Activated T-cell treated with anti-CD3 and anti-CD28 coated beads, Interleukin-2, amount 50 U/mL, for 24 hours (primary cell): ENCODE data around the gene SLC16A1.
A peak's percentile ranks its signal among the peaks of the same experiment; 100 is the strongest.

ENCODE experiments used
- DNase-seq: peaks from one replicate; pipeline ENCODE4 v3.0.0-alpha.2; 2020
- H3K27ac Mint-ChIP-seq: 2 replicates; pipeline ENCODE4 v1.8.0; 2020; ENCODE audit warnings: mild to moderate bottlenecking, mixed read lengths
- H3K27me3 Mint-ChIP-seq: 2 replicates; pipeline ENCODE4 v1.8.0; 2020; ENCODE audit warnings: mixed read lengths
- H3K36me3 Mint-ChIP-seq: 2 replicates; pipeline ENCODE4 v1.8.0; 2020; ENCODE audit warnings: low read depth, mixed read lengths
- H3K4me1 Mint-ChIP-seq: 2 replicates; pipeline ENCODE4 v1.8.0; 2020; ENCODE audit warnings: low read depth, mixed read lengths
- H3K4me3 Mint-ChIP-seq: 2 replicates; pipeline ENCODE4 v1.8.0; 2020; ENCODE audit warnings: mild to moderate bottlenecking, moderate library complexity, mixed read lengths
- H3K9me3 Mint-ChIP-seq: 2 replicates; pipeline ENCODE4 v1.8.0; 2020; ENCODE audit warnings: mixed read lengths

The SLC16A1 gene

GRCh38 chr1:112954945-112955772 lies 837 bp downstream of the SLC16A1 start:
- H3K36me3 Mint-ChIP-seq: peaks cover 85% of the 10 kb centered on the region
- peak; percentile 78 for DNase-seq
- H3K9me3 Mint-ChIP-seq: no peaks in the 10 kb centered on the region
- no peaks in the 10 kb centered on the region for H3K27me3 Mint-ChIP-seq
- peaks cover 59% of the 10 kb centered on the region for H3K4me1 Mint-ChIP-seq
- H3K4me3 Mint-ChIP-seq: peak overlapping the region; percentile 96
- peak overlapping the region; percentile 98 for H3K27ac Mint-ChIP-seq

- Mint-ChIP-seq H3K27me3 (no peaks in the 10 kb centered on the region), H3K4me1 (peaks cover 56% of the 10 kb centered on the region), H3K36me3 (peaks cover 85% of the 10 kb centered on the region), H3K27ac (peak overlapping the region; percentile 98), H3K4me3 (peak overlapping the region; percentile 96), H3K9me3 (no peaks in the 10 kb centered on the region)
- no peak for DNase-seq
Observed at GRCh38 chr1:112954017-112954650, 1.9 kb downstream of the SLC16A1 start.

- H3K4me3 Mint-ChIP-seq: no peak overlapping the region
- no peak for DNase-seq
- H3K27me3 Mint-ChIP-seq: no peaks in the 10 kb centered on the region
- peaks cover 47% of the 10 kb centered on the region for H3K4me1 Mint-ChIP-seq
- H3K36me3 Mint-ChIP-seq: peaks cover 68% of the 10 kb centered on the region
- no peaks in the 10 kb centered on the region for H3K9me3 Mint-ChIP-seq
- no peak overlapping the region for H3K27ac Mint-ChIP-seq
Observed at GRCh38 chr1:112950426-112950825, 5.6 kb downstream of the SLC16A1 start.

- Mint-ChIP-seq H3K4me1 (peaks cover 17% of the 10 kb centered on the region), H3K27ac (no peak overlapping the region), H3K4me3 (no peak overlapping the region), H3K9me3 (no peaks in the 10 kb centered on the region), H3K27me3 (no peaks in the 10 kb centered on the region), H3K36me3 (peaks cover 60% of the 10 kb centered on the region)
- DNase-seq: no peak
Observed at GRCh38 chr1:112946683-112947082, 9.3 kb downstream of the SLC16A1 start.

- Mint-ChIP-seq H3K9me3 (no peaks in the 10 kb centered on the region), H3K27me3 (no peaks in the 10 kb centered on the region), H3K36me3 (peaks cover 55% of the 10 kb centered on the region), H3K4me3 (no peak overlapping the region), H3K4me1 (peaks cover 37% of the 10 kb centered on the region), H3K27ac (no peak overlapping the region)
- no peak for DNase-seq
Observed at GRCh38 chr1:112939810-112940209, 16.2 kb downstream of the SLC16A1 start.

GRCh38 chr1:112938210-112938609 lies 17.8 kb downstream of the SLC16A1 start:
- Mint-ChIP-seq H3K4me1 (peaks cover 48% of the 10 kb centered on the region), H3K27ac (no peak overlapping the region), H3K4me3 (no peak overlapping the region), H3K27me3 (no peaks in the 10 kb centered on the region), H3K36me3 (peaks cover 54% of the 10 kb centered on the region), H3K9me3 (no peaks in the 10 kb centered on the region)
- DNase-seq: no peak

GRCh38 chr1:112937495-112937894 lies 18.5 kb downstream of the SLC16A1 start:
- H3K4me3 Mint-ChIP-seq: no peak overlapping the region
- H3K36me3 Mint-ChIP-seq: peaks cover 49% of the 10 kb centered on the region
- no peak for DNase-seq
- H3K27me3 Mint-ChIP-seq: no peaks in the 10 kb centered on the region
- peaks cover 48% of the 10 kb centered on the region for H3K4me1 Mint-ChIP-seq
- peak overlapping the region; percentile 13 for H3K27ac Mint-ChIP-seq
- H3K9me3 Mint-ChIP-seq: no peaks in the 10 kb centered on the region

GRCh38 chr1:112937070-112937469 lies 18.9 kb downstream of the SLC16A1 start:
- Mint-ChIP-seq H3K36me3 (peaks cover 48% of the 10 kb centered on the region), H3K27ac (no peak overlapping the region), H3K9me3 (no peaks in the 10 kb centered on the region), H3K27me3 (no peaks in the 10 kb centered on the region), H3K4me1 (peaks cover 48% of the 10 kb centered on the region), H3K4me3 (no peak overlapping the region)
- DNase-seq: no peak

GRCh38 chr1:112935461-112936111 lies 20.4 kb downstream of the SLC16A1 start:
- peaks cover 46% of the 10 kb centered on the region for H3K36me3 Mint-ChIP-seq
- no peaks in the 10 kb centered on the region for H3K27me3 Mint-ChIP-seq
- no peak overlapping the region for H3K4me3 Mint-ChIP-seq
- H3K27ac Mint-ChIP-seq: peak overlapping the region; percentile 75
- H3K4me1 Mint-ChIP-seq: peaks cover 50% of the 10 kb centered on the region
- DNase-seq: no peak
- no peaks in the 10 kb centered on the region for H3K9me3 Mint-ChIP-seq

GRCh38 chr1:112934577-112934976 lies 21.4 kb downstream of the SLC16A1 start:
- H3K4me3 Mint-ChIP-seq: no peak overlapping the region
- peak overlapping the region; percentile 75 for H3K27ac Mint-ChIP-seq
- H3K9me3 Mint-ChIP-seq: no peaks in the 10 kb centered on the region
- peaks cover 43% of the 10 kb centered on the region for H3K36me3 Mint-ChIP-seq
- DNase-seq: no peak
- no peaks in the 10 kb centered on the region for H3K27me3 Mint-ChIP-seq
- H3K4me1 Mint-ChIP-seq: peaks cover 50% of the 10 kb centered on the region

- no peaks in the 10 kb centered on the region for H3K27me3 Mint-ChIP-seq
- peaks cover 47% of the 10 kb centered on the region for H3K4me1 Mint-ChIP-seq
- no peak for DNase-seq
- no peak overlapping the region for H3K4me3 Mint-ChIP-seq
- no peaks in the 10 kb centered on the region for H3K9me3 Mint-ChIP-seq
- peak overlapping the region; percentile 75 for H3K27ac Mint-ChIP-seq
- peaks cover 42% of the 10 kb centered on the region for H3K36me3 Mint-ChIP-seq
Observed at GRCh38 chr1:112933820-112934571, 22.0 kb downstream of the SLC16A1 start.

GRCh38 chr1:112929979-112930378 lies 26.0 kb downstream of the SLC16A1 start:
- DNase-seq: no peak
- Mint-ChIP-seq H3K9me3 (no peaks in the 10 kb centered on the region), H3K27ac (no peak overlapping the region), H3K36me3 (peaks cover 69% of the 10 kb centered on the region), H3K4me1 (peaks cover 16% of the 10 kb centered on the region), H3K27me3 (no peaks in the 10 kb centered on the region), H3K4me3 (no peak overlapping the region)

GRCh38 chr1:112927462-112927990 lies 28.5 kb downstream of the SLC16A1 start:
- Mint-ChIP-seq H3K9me3 (no peaks in the 10 kb centered on the region), H3K4me3 (no peak overlapping the region), H3K4me1 (peaks cover 3% of the 10 kb centered on the region), H3K36me3 (peaks cover 74% of the 10 kb centered on the region), H3K27me3 (no peaks in the 10 kb centered on the region), H3K27ac (no peak overlapping the region)
- DNase-seq: no peak

GRCh38 chr1:112926858-112927257 lies 29.1 kb downstream of the SLC16A1 start:
- Mint-ChIP-seq H3K27me3 (no peaks in the 10 kb centered on the region), H3K4me1 (peaks cover 1% of the 10 kb centered on the region), H3K4me3 (no peak overlapping the region), H3K27ac (no peak overlapping the region), H3K36me3 (peaks cover 78% of the 10 kb centered on the region), H3K9me3 (no peaks in the 10 kb centered on the region)
- DNase-seq: no peak
